Neural cell (in vitro differentiated cells): Measurements from ENCODE around the gene SENP5. TPM values are rescaled to one million over a fixed set of nuclear protein-coding genes. Genes with fewer than 3 reads are reported as not detected.
A peak's percentile ranks its signal among the peaks of the same experiment; 100 is the strongest.
"Not testable (repeated sequence)": the region's sequence is repeated elsewhere in the genome, so short reads cannot be mapped to it uniquely, and the experiment has no call there.

Source experiments
- H2AFZ ChIP-seq: fragments of 200-600, 300-800 bp; sonication (generic), shearing (Covaris generic); 2 replicates; pipeline ENCODE4 v1.6.0; 2014; ENCODE audit warnings: low read depth, mild to moderate bottlenecking, antibody characterized with exemption, low read length, moderate library complexity
- H3F3A ChIP-seq: fragments of 200-600 bp; shearing (Covaris generic); 2 replicates; pipeline ENCODE4 v1.6.1; 2016; ENCODE audit warnings: mild to moderate bottlenecking, moderate library complexity, mixed read lengths, antibody characterized with exemption, low read length; ENCODE audit not compliant: insufficient read depth, poor library complexity, severe bottlenecking
- H3K27ac ChIP-seq: fragments of 200-600, 300-800 bp; sonication (generic), shearing (Covaris generic); 2 replicates; pipeline ENCODE4 v1.5.1; 2014; ENCODE audit warnings: mild to moderate bottlenecking, low read length, moderate library complexity
- H3K27me3 ChIP-seq: fragments of 300-800, 200-600 bp; sonication (generic), shearing (Covaris generic); 2 replicates; pipeline ENCODE4 v1.6.0; 2014; ENCODE audit warnings: mild to moderate bottlenecking, low read depth, low read length, moderate library complexity; ENCODE audit not compliant: insufficient read depth
- H3K36me3 ChIP-seq: fragments of 300-800, 200-600 bp; sonication (generic), shearing (Covaris generic); 2 replicates; pipeline ENCODE4 v1.5.1; 2014; ENCODE audit warnings: mild to moderate bottlenecking, antibody characterized with exemption, low read length, moderate library complexity; ENCODE audit not compliant: insufficient read depth
- H3K4me2 ChIP-seq: fragments of 300-800, 200-600 bp; sonication (generic), shearing (Covaris generic); 2 replicates; pipeline ENCODE4 v1.6.0; 2014; ENCODE audit warnings: mild to moderate bottlenecking, low read length
- H3K4me3 ChIP-seq: fragments of 300-800, 200-600 bp; sonication (generic), shearing (Covaris generic); 2 replicates; pipeline ENCODE4 v1.5.1; 2014; ENCODE audit warnings: mild to moderate bottlenecking, low read length, moderate library complexity
- H3K79me2 ChIP-seq: fragments of 200-600 bp; shearing (Covaris generic); replicated peaks from 2 replicates; pipeline ENCODE4 v1.6.0; 2014; ENCODE audit warnings: mild to moderate bottlenecking, low read length, moderate library complexity; ENCODE audit not compliant: insufficient read depth
- H3K9ac ChIP-seq: fragments of 300-800, 200-600 bp; sonication (generic), shearing (Covaris generic); 2 replicates; pipeline ENCODE4 v1.6.1; 2016; ENCODE audit warnings: mild to moderate bottlenecking, low read length, mixed read lengths
- H3K9me2 ChIP-seq: fragments of 200-600 bp; shearing (Covaris generic); 2 replicates; pipeline ENCODE4 v1.6.1; 2016; ENCODE audit warnings: mild to moderate bottlenecking, low read length, mixed read lengths; ENCODE audit not compliant: insufficient read depth
- H3K9me3 ChIP-seq: fragments of 200-600, 300-800 bp; sonication (generic), shearing (Covaris generic); 2 replicates; pipeline ENCODE4 v1.6.1; 2016; ENCODE audit warnings: mild to moderate bottlenecking, mixed run types, low read length, moderate library complexity, mixed read lengths
- H4K20me1 ChIP-seq: fragments of 200-600 bp; shearing (Covaris generic); 2 replicates; pipeline ENCODE4 v1.6.1; 2016; ENCODE audit warnings: mild to moderate bottlenecking, mixed run types; ENCODE audit not compliant: insufficient read depth
- CTCF ChIP-seq: fragments of 450-650 bp; IDR thresholded peaks from 2 replicates; pipeline ENCODE4 v1.5.1; 2014; ENCODE audit warnings: antibody characterized with exemption, mild to moderate bottlenecking, moderate library complexity; ENCODE audit not compliant: poor library complexity, severe bottlenecking
- EP300 ChIP-seq: fragments of 450-650 bp; conservative IDR thresholded peaks from 2 replicates; pipeline ENCODE4 v1.6.1; 2014; ENCODE audit warnings: antibody characterized with exemption, mild to moderate bottlenecking, moderate library complexity; ENCODE audit not compliant: poor library complexity, severe bottlenecking
- EZH2 ChIP-seq: fragments of 200-600, 300-800 bp; shearing (Covaris generic), sonication (generic); IDR thresholded peaks from 2 replicates; pipeline ENCODE4 v1.6.1; 2014; ENCODE audit warnings: antibody characterized with exemption, low read length, borderline replicate concordance, mild to moderate bottlenecking; ENCODE audit not compliant: insufficient read depth, poor library complexity, severe bottlenecking
- MXI1 ChIP-seq: fragments of 450-650 bp; conservative IDR thresholded peaks from 2 replicates; pipeline ENCODE4 v1.6.1; 2014; ENCODE audit warnings: antibody characterized with exemption, mild to moderate bottlenecking; ENCODE audit not compliant: poor library complexity, severe bottlenecking
- POLR2AphosphoS5 ChIP-seq: IDR thresholded peaks from 2 replicates; pipeline ENCODE4 v1.6.1; 2012
- REST ChIP-seq: IDR thresholded peaks from 2 replicates; pipeline ENCODE4 v1.6.1; 2012; ENCODE audit warnings: borderline replicate concordance
- SMC3 ChIP-seq: fragments of 450-650 bp; conservative IDR thresholded peaks from 2 replicates; pipeline ENCODE4 v1.6.1; 2014; ENCODE audit warnings: antibody characterized with exemption, mild to moderate bottlenecking, moderate library complexity; ENCODE audit not compliant: poor library complexity
- TAF1 ChIP-seq: IDR thresholded peaks from 2 replicates; pipeline ENCODE4 v1.6.1; 2012; ENCODE audit warnings: low read depth
- polyA plus RNA-seq: library from polyadenylated mRNA; depleted of rRNA; stranded (reverse); fragments of >200 nt; gene quantifications from 2 replicates; pipeline ENCODE4 v1.2.3, GENCODE V29; 2014

The SENP5 gene
- polyA plus RNA-seq, 1 donor from 2014 or later: 27.3 TPM

DNA sequence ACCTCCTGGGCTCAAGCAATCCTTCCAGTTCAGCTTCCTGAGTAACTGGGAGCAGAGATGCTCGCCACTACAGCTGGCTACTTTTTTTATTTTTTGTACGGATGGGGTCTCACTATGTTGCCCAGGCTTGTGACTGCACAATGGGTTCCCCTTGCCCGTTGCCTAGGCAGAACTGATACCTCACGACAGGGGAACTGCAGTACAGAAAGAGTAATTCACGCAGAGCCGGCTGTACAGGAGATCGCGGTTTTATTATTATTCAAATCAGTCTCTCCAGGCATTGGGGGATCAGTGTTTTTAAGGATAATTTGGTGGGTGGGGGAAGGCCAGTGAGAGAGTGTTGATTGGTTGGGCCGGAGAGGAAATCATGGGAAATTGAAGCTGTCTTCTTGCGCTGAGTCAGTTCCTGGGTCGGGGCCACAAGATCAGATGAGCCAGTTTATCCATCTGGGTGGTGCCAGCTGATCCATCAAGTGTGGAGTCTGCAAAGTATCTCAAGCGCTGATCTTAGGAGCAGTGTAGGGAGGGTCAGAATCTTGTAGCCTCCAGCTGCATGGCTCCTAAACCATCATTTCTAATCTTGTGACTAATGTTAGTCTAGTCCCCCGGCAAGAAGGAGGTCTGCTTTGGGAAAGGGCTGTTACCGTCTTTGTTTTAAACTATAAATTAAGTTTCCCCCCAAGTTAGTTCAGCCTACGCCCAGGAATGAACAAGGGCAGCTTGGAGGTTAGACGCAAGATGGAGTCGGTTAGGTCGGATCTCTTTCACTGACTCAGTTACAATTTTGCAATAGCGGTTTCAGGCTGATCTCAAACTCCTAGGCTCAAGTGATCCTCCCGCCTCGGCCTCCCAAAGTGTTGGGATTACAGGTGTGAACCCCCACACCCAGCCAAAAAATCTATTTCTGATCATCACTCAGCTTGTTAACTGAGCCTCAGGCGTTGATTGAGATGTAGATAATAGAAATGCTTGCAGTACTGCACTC, 23.2 kb upstream of the SENP5 start:
- not testable (repeated sequence) for H3K4me3 ChIP-seq, H3K79me2 ChIP-seq, H3K9me2 ChIP-seq, H3K9me3 ChIP-seq, H3K27me3 ChIP-seq, H3K4me2 ChIP-seq, H2AFZ ChIP-seq, H3K36me3 ChIP-seq, H3K9ac ChIP-seq, H3F3A ChIP-seq, H4K20me1 ChIP-seq, H3K27ac ChIP-seq

DNA sequence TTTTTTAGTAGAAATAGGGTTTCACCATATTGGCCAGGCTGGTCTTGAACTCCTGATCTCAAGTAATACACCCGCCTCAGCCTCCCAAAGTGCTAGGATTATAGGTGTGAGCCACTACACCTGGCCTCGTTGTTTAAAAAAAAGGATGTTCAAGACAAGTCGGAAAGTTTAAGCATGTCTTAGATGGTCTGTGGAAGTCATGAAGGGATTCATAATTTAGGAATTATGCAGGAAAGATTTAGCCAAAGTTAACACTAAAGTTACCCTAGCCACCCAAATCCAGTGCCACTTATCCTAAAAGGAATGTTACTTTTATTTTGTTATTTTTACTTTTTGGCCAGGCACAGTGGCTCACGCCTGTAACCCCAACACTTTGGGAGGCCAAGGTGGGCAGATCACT, 19.3 kb upstream of the SENP5 start:
- not testable (repeated sequence) for H2AFZ ChIP-seq, H3K4me3 ChIP-seq

DNA sequence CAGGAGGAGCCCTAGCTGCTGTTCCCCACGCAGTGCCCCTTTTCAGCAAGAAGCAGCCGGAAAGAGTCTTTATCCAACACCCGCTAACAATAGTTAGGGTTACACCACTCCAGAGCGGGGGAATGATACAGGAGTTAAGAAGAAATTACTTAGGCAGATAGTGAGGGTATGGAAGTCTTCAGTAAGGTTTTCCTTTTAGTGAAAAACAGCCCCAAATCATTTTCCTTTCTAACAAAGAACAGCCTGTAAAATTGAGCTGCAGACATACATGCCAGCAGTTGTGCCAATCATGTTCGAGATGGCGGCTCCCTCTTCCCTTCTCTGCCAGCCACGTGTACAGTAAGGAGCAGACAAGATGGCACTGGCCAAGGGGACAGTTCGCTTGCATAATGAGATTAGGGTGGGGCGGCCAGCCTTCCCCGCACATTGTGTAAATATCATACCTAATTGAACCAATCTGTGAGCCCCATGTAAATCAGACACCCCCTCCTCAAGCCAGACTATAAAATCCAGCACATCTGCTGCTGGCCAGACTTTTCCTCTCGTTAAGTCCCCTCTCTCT, 18.5 kb upstream of the SENP5 start:
- no peaks in the 10 kb centered on the region for H3K79me2 ChIP-seq
- no peaks in the 10 kb centered on the region for H3K9me3 ChIP-seq
- TF ChIP-seq SMC3: no peak
- H2AFZ ChIP-seq: no peak overlapping the region
- H3K4me3 ChIP-seq: no peak overlapping the region
- H3F3A ChIP-seq: no peaks in the 10 kb centered on the region
- no peaks in the 10 kb centered on the region for H3K36me3 ChIP-seq
- no peaks in the 10 kb centered on the region for H3K9me2 ChIP-seq
- H3K27ac ChIP-seq: no peak overlapping the region
- no peaks in the 10 kb centered on the region for H4K20me1 ChIP-seq
- no peak overlapping the region for H3K9ac ChIP-seq
- H3K4me2 ChIP-seq: no peak overlapping the region
- H3K27me3 ChIP-seq: no peaks in the 10 kb centered on the region

More for the DNA sequence above, 19.3 kb upstream of the SENP5 start:
- H3F3A ChIP-seq, H3K27ac ChIP-seq, H3K4me2 ChIP-seq, H3K36me3 ChIP-seq, H3K79me2 ChIP-seq, H3K9me2 ChIP-seq, H3K27me3 ChIP-seq, H3K9ac ChIP-seq, H4K20me1 ChIP-seq, H3K9me3 ChIP-seq: not testable (repeated sequence)

DNA sequence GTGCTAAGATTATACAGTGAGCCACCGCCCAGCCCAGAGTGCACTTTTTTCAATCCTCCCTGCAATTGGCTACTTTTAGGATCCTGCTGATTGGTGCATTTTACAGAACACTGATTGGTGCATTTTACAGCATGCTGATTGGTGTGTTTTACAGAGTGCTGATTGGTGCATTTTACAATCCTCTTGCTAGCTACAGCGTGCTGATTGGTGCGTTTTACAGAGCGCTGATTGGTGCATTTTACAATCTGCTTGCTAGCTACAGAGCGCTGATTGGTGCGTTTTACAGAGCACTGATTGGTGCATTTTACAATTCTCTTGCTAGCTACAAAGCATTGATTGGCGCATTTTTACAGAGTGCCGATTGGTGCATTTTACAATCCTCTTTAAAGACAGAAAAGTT, 4.7 kb upstream of the SENP5 start:
- H3K36me3 ChIP-seq, H2AFZ ChIP-seq, H3K9me2 ChIP-seq, H3K9ac ChIP-seq, H3K27me3 ChIP-seq, H3K79me2 ChIP-seq, H4K20me1 ChIP-seq, H3K4me2 ChIP-seq, H3F3A ChIP-seq, H3K4me3 ChIP-seq, H3K9me3 ChIP-seq, H3K27ac ChIP-seq: not testable (repeated sequence)

DNA sequence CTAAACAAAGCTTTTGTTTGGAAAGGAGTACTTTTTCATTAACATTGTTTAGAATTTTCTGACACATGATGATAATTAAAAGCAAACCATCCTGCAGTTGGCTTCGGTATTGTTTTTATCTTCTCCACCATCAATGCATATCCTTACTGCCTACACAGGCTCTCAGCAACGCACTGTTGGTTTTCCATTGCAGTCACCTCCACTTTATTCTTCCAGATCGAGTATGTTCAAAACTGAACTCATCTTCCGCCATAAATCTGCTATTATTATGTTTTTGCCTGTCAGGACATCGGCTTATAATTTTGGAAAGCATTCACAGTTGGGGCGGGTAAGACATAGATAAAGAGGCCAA, 589 bp upstream of the SENP5 start:
- H2AFZ ChIP-seq: peak overlapping the region; percentile 99
- no peaks in the 10 kb centered on the region for H4K20me1 ChIP-seq
- H3K27me3 ChIP-seq: no peaks in the 10 kb centered on the region
- peak overlapping the region; percentile 88 for H3K9ac ChIP-seq
- peaks cover 31% of the 10 kb centered on the region for H3K79me2 ChIP-seq
- peak overlapping the region; percentile 98 for H3K27ac ChIP-seq
- H3K9me2 ChIP-seq: no peaks in the 10 kb centered on the region
- no peaks in the 10 kb centered on the region for H3K36me3 ChIP-seq
- H3K9me3 ChIP-seq: no peaks in the 10 kb centered on the region
- H3K4me3 ChIP-seq: peak overlapping the region; percentile 93
- peak overlapping the region; percentile 92 for H3K4me2 ChIP-seq
- no peaks in the 10 kb centered on the region for H3F3A ChIP-seq
- TF ChIP-seq TAF1: no peak
- TF ChIP-seq EZH2: no peak
- no peak for TF ChIP-seq CTCF
- TF ChIP-seq POLR2AphosphoS5: no peak
- TF ChIP-seq MXI1: no peak
- TF ChIP-seq EP300: no peak
- TF ChIP-seq REST: no peak
